ENCODE measurements around the gene AHCYL2.

AHCYL2 gene

GRCh38 chr7:129371487-129371886 lies 146.7 kb downstream of the AHCYL2 start:
- H3K27me3 ChIP-seq (ENCODE audit: insufficient read depth, poor library complexity, severe bottlenecking): no peaks in the 10 kb centered on the region
- H3K4me3 ChIP-seq (replicated peaks; ENCODE audit: insufficient read depth, low read length): no peak overlapping the region
- TF ChIP-seq SPI1 (IDR thresholded peaks at IDR 0.05; ENCODE audit: borderline replicate concordance, low read depth) (no peak), REST (IDR thresholded peaks at IDR 0.05; ENCODE audit: insufficient replicate concordance, low read depth) (no peak), POLR2AphosphoS5 (IDR thresholded peaks at IDR 0.05; ENCODE audit: low read depth) (no peak), GABPA (IDR thresholded peaks at IDR 0.05; ENCODE audit: low read depth) (no peak)
- TF ChIP-seq, protein P1, sequence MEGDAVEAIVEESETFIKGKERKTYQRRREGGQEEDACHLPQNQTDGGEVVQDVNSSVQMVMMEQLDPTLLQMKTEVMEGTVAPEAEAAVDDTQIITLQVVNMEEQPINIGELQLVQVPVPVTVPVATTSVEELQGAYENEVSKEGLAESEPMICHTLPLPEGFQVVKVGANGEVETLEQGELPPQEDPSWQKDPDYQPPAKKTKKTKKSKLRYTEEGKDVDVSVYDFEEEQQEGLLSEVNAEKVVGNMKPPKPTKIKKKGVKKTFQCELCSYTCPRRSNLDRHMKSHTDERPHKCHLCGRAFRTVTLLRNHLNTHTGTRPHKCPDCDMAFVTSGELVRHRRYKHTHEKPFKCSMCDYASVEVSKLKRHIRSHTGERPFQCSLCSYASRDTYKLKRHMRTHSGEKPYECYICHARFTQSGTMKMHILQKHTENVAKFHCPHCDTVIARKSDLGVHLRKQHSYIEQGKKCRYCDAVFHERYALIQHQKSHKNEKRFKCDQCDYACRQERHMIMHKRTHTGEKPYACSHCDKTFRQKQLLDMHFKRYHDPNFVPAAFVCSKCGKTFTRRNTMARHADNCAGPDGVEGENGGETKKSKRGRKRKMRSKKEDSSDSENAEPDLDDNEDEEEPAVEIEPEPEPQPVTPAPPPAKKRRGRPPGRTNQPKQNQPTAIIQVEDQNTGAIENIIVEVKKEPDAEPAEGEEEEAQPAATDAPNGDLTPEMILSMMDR (IDR thresholded peaks at IDR 0.05; ENCODE audit: insufficient read depth, low read length): no peak
- DNase-seq (ENCODE audit: low read depth in 1 of 2, low spot score in 1 of 2): no peak
- no peak overlapping the region for H3K27ac ChIP-seq (replicated peaks)

GRCh38 chr7:129373651-129374428 lies 149.0 kb downstream of the AHCYL2 start:
- Histone ChIP-seq H3K27me3 (ENCODE audit: insufficient read depth, poor library complexity, severe bottlenecking) (no peaks in the 10 kb centered on the region), H3K27ac (replicated peaks) (no peak overlapping the region), H3K4me3 (replicated peaks; ENCODE audit: insufficient read depth, low read length) (no peak overlapping the region)
- no peak for TF ChIP-seq GABPA (IDR thresholded peaks at IDR 0.05; ENCODE audit: low read depth)
- no peak for TF ChIP-seq REST (IDR thresholded peaks at IDR 0.05; ENCODE audit: insufficient replicate concordance, low read depth)
- TF ChIP-seq SPI1 (IDR thresholded peaks at IDR 0.05; ENCODE audit: borderline replicate concordance, low read depth): no peak
- TF ChIP-seq POLR2AphosphoS5 (IDR thresholded peaks at IDR 0.05; ENCODE audit: low read depth): no peak
- TF ChIP-seq, protein P1 (IDR thresholded peaks at IDR 0.05; ENCODE audit: insufficient read depth, low read length): no peak
- no peak for DNase-seq (ENCODE audit: low read depth in 1 of 2, low spot score in 1 of 2)

GRCh38 chr7:129375141-129375938 lies 150.5 kb downstream of the AHCYL2 start:
- no peak for DNase-seq (ENCODE audit: low read depth in 1 of 2, low spot score in 1 of 2)
- TF ChIP-seq POLR2AphosphoS5 (IDR thresholded peaks at IDR 0.05; ENCODE audit: low read depth): no peak
- no peak for TF ChIP-seq SPI1 (IDR thresholded peaks at IDR 0.05; ENCODE audit: borderline replicate concordance, low read depth)
- TF ChIP-seq, protein P1 (IDR thresholded peaks at IDR 0.05; ENCODE audit: insufficient read depth, low read length): no peak
- TF ChIP-seq REST (IDR thresholded peaks at IDR 0.05; ENCODE audit: insufficient replicate concordance, low read depth): no peak
- TF ChIP-seq GABPA (IDR thresholded peaks at IDR 0.05; ENCODE audit: low read depth): no peak
- no peak overlapping the region for H3K27ac ChIP-seq (replicated peaks)
- H3K27me3 ChIP-seq (ENCODE audit: insufficient read depth, poor library complexity, severe bottlenecking): no peaks in the 10 kb centered on the region
- no peak overlapping the region for H3K4me3 ChIP-seq (replicated peaks; ENCODE audit: insufficient read depth, low read length)
